ENCODE measurements around the gene TFF3. TPM values are rescaled to one million over a fixed set of nuclear protein-coding genes. Genes with fewer than 3 reads are reported as not detected.
"Not testable (repeated sequence)": the region's sequence is repeated elsewhere in the genome, so short reads cannot be mapped to it uniquely, and the experiment has no call there.

Gene TFF3
- total and polyA plus RNA-seq, 2 experiments from 2014 or later: not detected

DNA sequence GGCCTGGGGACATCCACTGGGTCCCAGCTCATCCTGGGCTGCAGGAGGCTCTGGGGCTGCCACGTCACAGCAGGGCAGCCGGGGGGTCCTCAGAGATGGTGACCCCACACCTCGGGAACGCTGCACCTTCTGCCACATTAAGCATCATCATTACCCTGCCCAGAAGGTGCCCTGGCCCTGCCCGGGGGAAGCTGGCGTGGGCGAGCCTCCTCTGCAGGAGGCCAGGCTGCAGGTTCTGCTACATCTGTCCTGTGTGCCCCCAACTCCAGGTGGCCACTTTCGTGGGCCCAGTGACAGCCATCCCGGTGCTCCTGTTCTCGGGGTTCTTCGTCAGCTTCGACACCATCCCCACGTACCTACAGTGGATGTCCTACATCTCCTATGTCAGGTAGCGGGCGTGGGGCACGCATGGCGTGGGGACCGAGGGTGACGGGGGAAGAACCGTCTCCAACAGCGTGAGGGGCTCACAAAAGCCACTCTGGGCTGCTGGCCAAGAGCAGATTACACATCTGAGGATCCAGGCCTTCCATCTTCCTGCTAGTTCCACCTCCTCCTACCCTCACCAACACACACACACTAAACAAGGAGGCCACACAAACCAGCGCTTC is 20.8 kb downstream of the TFF3 start:
- no peak for DNase-seq
- Histone ChIP-seq H2AFZ (no peak overlapping the region), H3K9me2 (ENCODE audit: insufficient read depth) (no peaks in the 10 kb centered on the region), H3K36me3 (ENCODE audit: low read depth) (no peaks in the 10 kb centered on the region), H3K4me2 (ENCODE audit: unreplicated experiment) (no peak overlapping the region), H3K4me3 (no peak overlapping the region), H3K79me2 (ENCODE audit: insufficient read depth) (no peaks in the 10 kb centered on the region), H3K27me3 (replicated peaks; ENCODE audit: insufficient read depth) (peaks cover 13% of the 10 kb centered on the region; the same call in 1 of the 2 replicates), H4K20me1 (ENCODE audit: insufficient read depth) (no peaks in the 10 kb centered on the region), H3F3A (ENCODE audit: insufficient read depth) (no peaks in the 10 kb centered on the region), H3K9ac (no peak overlapping the region), H3K4me1 (ENCODE audit: insufficient read depth) (no peaks in the 10 kb centered on the region), H3K9me3 (ENCODE audit: low read depth) (no peaks in the 10 kb centered on the region), H3K27ac (no peak overlapping the region)
- 68 to 71% methylated on average over 22 of the region's 22 CpGs for WGBS, 2 experiments (ENCODE audit: low coverage in 1 of 2, low lambda C conversion rate in 2 of 2, missing lambda C conversion rate in 2 of 2)
- in situ Hi-C loops (cut with MboI): no loop called here
- TF ChIP-seq EZH2phosphoT487 (IDR thresholded peaks at IDR 0.05; ENCODE audit: insufficient read depth, low read depth) (no peak), EZH2 (IDR thresholded peaks at IDR 0.05; ENCODE audit: insufficient read depth, poor library complexity, severe bottlenecking) (no peak)

DNA sequence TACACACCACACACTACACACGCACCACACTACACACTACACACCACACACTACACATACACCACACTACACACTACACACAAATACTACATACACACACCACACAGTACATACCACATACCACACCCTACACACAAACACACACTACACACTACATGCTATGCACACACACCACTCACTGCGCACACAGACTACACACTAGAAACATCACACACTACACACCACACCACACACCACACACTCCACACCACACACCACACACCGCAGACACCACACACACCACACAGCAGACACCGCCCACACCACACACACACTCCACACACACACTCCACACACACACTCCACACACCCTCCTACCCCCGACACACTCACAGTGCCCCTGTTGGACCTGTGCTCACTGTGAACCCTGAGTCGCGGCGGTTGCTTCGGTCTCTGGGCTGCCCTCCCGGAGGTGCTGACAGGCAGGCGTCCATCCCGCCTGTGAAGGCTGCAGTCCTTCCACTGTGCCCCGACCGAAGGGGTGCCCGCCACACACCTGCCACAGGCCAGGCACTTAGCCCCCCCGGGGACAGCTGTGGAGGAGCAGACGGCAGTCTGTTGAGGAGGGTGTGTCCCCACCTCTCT is 21.4 kb downstream of the TFF3 start:
- Histone ChIP-seq H2AFZ (no peak overlapping the region), H3K4me1 (ENCODE audit: insufficient read depth) (no peaks in the 10 kb centered on the region), H3K27ac (no peak overlapping the region), H4K20me1 (ENCODE audit: insufficient read depth) (no peaks in the 10 kb centered on the region), H3K4me3 (no peak overlapping the region), H3K9ac (no peak overlapping the region), H3K36me3 (ENCODE audit: low read depth) (no peaks in the 10 kb centered on the region), H3K4me2 (ENCODE audit: unreplicated experiment) (no peak overlapping the region), H3F3A (ENCODE audit: insufficient read depth) (no peaks in the 10 kb centered on the region), H3K9me2 (ENCODE audit: insufficient read depth) (no peaks in the 10 kb centered on the region), H3K9me3 (ENCODE audit: low read depth) (no peaks in the 10 kb centered on the region), H3K27me3 (replicated peaks; ENCODE audit: insufficient read depth) (peaks cover 13% of the 10 kb centered on the region; the same call in 1 of the 2 replicates), H3K79me2 (ENCODE audit: insufficient read depth) (no peaks in the 10 kb centered on the region)
- TF ChIP-seq EZH2phosphoT487 (IDR thresholded peaks at IDR 0.05; ENCODE audit: insufficient read depth, low read depth): no peak
- no peak for TF ChIP-seq EZH2 (IDR thresholded peaks at IDR 0.05; ENCODE audit: insufficient read depth, poor library complexity, severe bottlenecking)
- 82 to 90% methylated on average over 17 of the region's 17 CpGs for WGBS, 2 experiments (ENCODE audit: low coverage in 1 of 2, low lambda C conversion rate in 2 of 2, missing lambda C conversion rate in 2 of 2)
- in situ Hi-C loops (cut with MboI): no loop called here
- DNase-seq: no peak

DNA sequence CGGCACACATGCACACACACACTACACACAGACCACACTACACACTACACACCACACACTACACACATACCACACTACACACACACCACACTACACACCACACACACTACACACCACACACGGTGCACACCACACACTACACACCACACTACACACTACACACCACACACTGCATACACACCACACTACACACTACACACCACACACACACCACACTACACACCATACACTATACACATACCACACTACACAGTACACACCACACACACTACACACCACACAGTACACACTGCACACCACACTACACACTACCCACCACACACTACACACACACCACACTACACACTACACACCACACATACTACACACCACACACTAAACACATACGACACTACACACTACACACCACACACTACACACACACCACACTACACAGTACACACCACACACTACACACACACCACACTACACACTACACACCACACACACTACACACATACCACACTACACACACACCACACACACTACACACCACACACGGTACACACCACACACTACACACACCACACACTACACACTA is 22.6 kb downstream of the TFF3 start:
- H3K27me3 ChIP-seq (replicated peaks; ENCODE audit: insufficient read depth); H3K4me1 ChIP-seq (ENCODE audit: insufficient read depth); H3K79me2 ChIP-seq (ENCODE audit: insufficient read depth); H3K9ac ChIP-seq; DNase-seq; H4K20me1 ChIP-seq (ENCODE audit: insufficient read depth); H3K9me3 ChIP-seq (ENCODE audit: low read depth); in situ Hi-C loops (cut with MboI); H3K4me3 ChIP-seq; H3K9me2 ChIP-seq (ENCODE audit: insufficient read depth); H3K27ac ChIP-seq; H3K4me2 ChIP-seq (ENCODE audit: unreplicated experiment); H3K36me3 ChIP-seq (ENCODE audit: low read depth); H3F3A ChIP-seq (ENCODE audit: insufficient read depth); H2AFZ ChIP-seq: not testable (repeated sequence)
- WGBS, 2 experiments (ENCODE audit: low coverage in 1 of 2, low lambda C conversion rate in 2 of 2, missing lambda C conversion rate in 2 of 2): 68 to 73% methylated on average over 2 to 4 of the region's 4 CpGs

DNA sequence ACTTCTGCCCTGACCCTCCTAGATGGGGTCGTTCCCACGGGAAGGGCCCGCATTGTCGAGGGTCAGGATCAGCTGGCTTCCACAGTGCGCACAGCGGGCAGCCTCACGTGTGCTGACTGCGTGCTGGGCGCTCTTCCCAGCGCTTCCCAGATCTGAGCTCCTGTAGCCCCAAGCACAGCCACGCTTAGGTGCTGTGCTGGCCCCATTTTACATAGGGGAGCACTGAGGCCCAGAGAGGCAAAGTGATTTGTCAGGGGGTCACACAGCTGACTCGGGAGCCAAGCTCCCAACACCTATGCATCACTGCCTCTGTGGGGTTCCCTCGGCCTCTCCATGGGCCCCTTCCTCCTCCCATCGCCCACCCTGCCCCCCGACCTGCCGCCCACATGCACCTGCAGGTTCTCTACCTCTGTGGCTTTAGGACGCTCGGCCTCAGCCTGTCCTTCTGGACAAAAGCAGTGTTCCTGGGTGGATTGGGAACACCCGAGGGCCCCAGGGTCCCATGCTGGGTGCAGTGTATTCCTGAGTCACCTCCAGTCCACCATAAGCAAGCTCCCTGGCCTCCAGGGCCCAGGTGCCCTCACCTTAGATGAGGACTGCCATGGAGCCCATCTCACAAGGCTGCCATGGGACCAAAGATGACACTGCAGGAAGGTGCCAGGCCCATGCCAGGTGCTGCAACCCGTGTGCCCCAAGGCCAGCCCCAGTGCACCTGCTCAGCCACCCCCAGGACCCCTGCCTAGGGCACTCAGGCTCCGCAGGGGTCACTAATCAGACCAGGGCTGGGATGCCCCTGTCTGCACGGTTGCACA is 23.3 kb downstream of the TFF3 start:
- 81 to 87% methylated on average over 20 to 22 of the region's 22 CpGs for WGBS, 2 experiments (ENCODE audit: low coverage in 1 of 2, low lambda C conversion rate in 2 of 2, missing lambda C conversion rate in 2 of 2)
- no peak for DNase-seq
- Histone ChIP-seq H3K9me3 (ENCODE audit: low read depth) (no peaks in the 10 kb centered on the region), H3F3A (ENCODE audit: insufficient read depth) (no peaks in the 10 kb centered on the region), H3K4me1 (ENCODE audit: insufficient read depth) (no peaks in the 10 kb centered on the region), H3K27me3 (replicated peaks; ENCODE audit: insufficient read depth) (no peaks in the 10 kb centered on the region; the same call in 1 of the 2 replicates), H3K9me2 (ENCODE audit: insufficient read depth) (no peaks in the 10 kb centered on the region), H3K9ac (no peak overlapping the region), H3K27ac (no peak overlapping the region), H3K4me3 (no peak overlapping the region), H3K79me2 (ENCODE audit: insufficient read depth) (no peaks in the 10 kb centered on the region), H2AFZ (no peak overlapping the region), H4K20me1 (ENCODE audit: insufficient read depth) (no peaks in the 10 kb centered on the region), H3K36me3 (ENCODE audit: low read depth) (no peaks in the 10 kb centered on the region), H3K4me2 (ENCODE audit: unreplicated experiment) (no peak overlapping the region)
- in situ Hi-C loops (cut with MboI): no loop called here
- TF ChIP-seq EZH2phosphoT487 (IDR thresholded peaks at IDR 0.05; ENCODE audit: insufficient read depth, low read depth): no peak
- TF ChIP-seq EZH2 (IDR thresholded peaks at IDR 0.05; ENCODE audit: insufficient read depth, poor library complexity, severe bottlenecking): no peak
